MM.1S (cell line): Measurements from ENCODE around the gene NDUFS6.

Experiments used
- DNase-seq: peaks from one replicate; pipeline ENCODE4 v3.0.0-alpha.2; 2015
- H2AFZ ChIP-seq: fragments of 300-600 bp; sonication (generic); 2 replicates; pipeline ENCODE4 v1.6.0; 2016; ENCODE audit warnings: antibody characterized with exemption, low read length
- H3F3A ChIP-seq: fragments of 300-600 bp; sonication (generic); 2 replicates; pipeline ENCODE4 v1.6.1; 2016; ENCODE audit warnings: mild to moderate bottlenecking, antibody characterized with exemption, low read length, moderate library complexity, mixed read lengths; ENCODE audit not compliant: insufficient read depth
- H3K27ac ChIP-seq: fragments of 300-600 bp; sonication (generic); 2 replicates; pipeline ENCODE4 v1.5.1; 2016; ENCODE audit warnings: mild to moderate bottlenecking, low read length
- H3K27me3 ChIP-seq: fragments of 300-600 bp; sonication (generic); replicated peaks from 2 replicates; pipeline ENCODE4 v1.6.0; 2016; ENCODE audit warnings: low read length; ENCODE audit not compliant: insufficient read depth
- H3K36me3 ChIP-seq: fragments of 300-600 bp; sonication (generic); replicated peaks from 2 replicates; pipeline ENCODE4 v1.6.1; 2016; ENCODE audit warnings: mild to moderate bottlenecking, low read length, mixed read lengths; ENCODE audit not compliant: insufficient read depth
- H3K4me1 ChIP-seq: fragments of 300-600 bp; sonication (generic); 2 replicates; pipeline ENCODE4 v1.6.1; 2016; ENCODE audit warnings: low read length, mixed read lengths
- H3K4me2 ChIP-seq: fragments of 300-600 bp; sonication (generic); 2 replicates; pipeline ENCODE4 v1.6.0; 2016; ENCODE audit warnings: low read depth, low read length
- H3K4me3 ChIP-seq: fragments of 300-600 bp; sonication (generic); 2 replicates; pipeline ENCODE4 v1.5.1; 2016; ENCODE audit warnings: low read length, mixed read lengths
- H3K79me2 ChIP-seq: fragments of 300-600 bp; sonication (generic); 2 replicates; pipeline ENCODE4 v1.6.1; 2016; ENCODE audit warnings: mixed run types, low read length, mixed read lengths
- H3K9ac ChIP-seq: fragments of 300-600 bp; sonication (generic); 2 replicates; pipeline ENCODE4 v1.6.1; 2016; ENCODE audit warnings: low read length, mixed read lengths
- H3K9me2 ChIP-seq: fragments of 300-600 bp; sonication (generic); replicated peaks from 2 replicates; pipeline ENCODE4 v1.6.1; 2016; ENCODE audit warnings: mild to moderate bottlenecking, low read length, mixed read lengths; ENCODE audit not compliant: insufficient read depth
- H3K9me3 ChIP-seq: fragments of 300-600 bp; sonication (generic); replicated peaks from 2 replicates; pipeline ENCODE4 v1.6.1; 2016; ENCODE audit warnings: mild to moderate bottlenecking, low read length, mixed read lengths; ENCODE audit not compliant: insufficient read depth
- H4K20me1 ChIP-seq: fragments of 300-600 bp; sonication (generic); 2 replicates; pipeline ENCODE4 v1.6.1; 2016; ENCODE audit warnings: mild to moderate bottlenecking, low read length, moderate library complexity, mixed read lengths; ENCODE audit not compliant: insufficient read depth
- CTCF ChIP-seq: fragments of 300-600 bp; sonication (generic); IDR thresholded peaks from 2 replicates; pipeline ENCODE4 v1.5.1; 2016; ENCODE audit warnings: antibody characterized with exemption, low read length, mixed read lengths
- EZH2 ChIP-seq: fragments of 300-600 bp; sonication (generic); optimal IDR thresholded peaks from 2 replicates; pipeline ENCODE3; 2017; ENCODE audit warnings: low read depth, mild to moderate bottlenecking, antibody characterized with exemption, low read length, mixed read lengths
- EZH2phosphoT487 ChIP-seq: fragments of 300-600 bp; sonication (generic); IDR thresholded peaks from 2 replicates; pipeline ENCODE4 v1.6.1; 2018; ENCODE audit warnings: antibody characterized with exemption, low read length

The NDUFS6 gene

GRCh38 chr5:1823381-1824034 lies 22.3 kb downstream of the NDUFS6 start:
- DNase-seq, result no peak
- Histone ChIP-seq H4K20me1 (no peaks in the 10 kb centered on the region), H3K9ac (no peak overlapping the region), H3K36me3 (no peaks in the 10 kb centered on the region), H3F3A (no peaks in the 10 kb centered on the region), H3K9me3 (no peaks in the 10 kb centered on the region), H3K27me3 (no peaks in the 10 kb centered on the region), H3K4me3 (no peak overlapping the region), H2AFZ (no peak overlapping the region), H3K4me2 (no peak overlapping the region), H3K27ac (no peak overlapping the region), H3K9me2 (no peaks in the 10 kb centered on the region), H3K79me2 (no peaks in the 10 kb centered on the region), H3K4me1 (no peaks in the 10 kb centered on the region)
- TF ChIP-seq EZH2 (no peak), CTCF (no peak), EZH2phosphoT487 (no peak)

- no peaks in the 10 kb centered on the region for H4K20me1 ChIP-seq
- H3K4me2 ChIP-seq, result no peak overlapping the region
- H3K4me3 ChIP-seq, result no peak overlapping the region
- no peaks in the 10 kb centered on the region for H3K27me3 ChIP-seq
- H3K4me1 ChIP-seq, result no peaks in the 10 kb centered on the region
- TF ChIP-seq EZH2 (no peak), EZH2phosphoT487 (no peak), CTCF (no peak)
- no peak overlapping the region for H3K9ac ChIP-seq
- no peak for DNase-seq
- no peak overlapping the region for H3K27ac ChIP-seq
- H3K79me2 ChIP-seq, result no peaks in the 10 kb centered on the region
- H3F3A ChIP-seq, result no peaks in the 10 kb centered on the region
- H2AFZ ChIP-seq, result no peak overlapping the region
- no peaks in the 10 kb centered on the region for H3K9me3 ChIP-seq
- H3K9me2 ChIP-seq, result no peaks in the 10 kb centered on the region
- no peaks in the 10 kb centered on the region for H3K36me3 ChIP-seq
Measured at GRCh38 chr5:1824109-1824821, 23.1 kb downstream of the NDUFS6 start.

- Histone ChIP-seq H2AFZ (no peak overlapping the region), H3K36me3 (no peaks in the 10 kb centered on the region), H3K9me2 (no peaks in the 10 kb centered on the region), H3K27me3 (no peaks in the 10 kb centered on the region), H4K20me1 (no peaks in the 10 kb centered on the region), H3K4me1 (no peaks in the 10 kb centered on the region), H3K27ac (no peak overlapping the region), H3K79me2 (no peaks in the 10 kb centered on the region), H3F3A (no peaks in the 10 kb centered on the region), H3K9ac (no peak overlapping the region), H3K9me3 (no peaks in the 10 kb centered on the region), H3K4me2 (no peak overlapping the region), H3K4me3 (no peak overlapping the region)
- DNase-seq, result no peak
- TF ChIP-seq EZH2, result no peak
- no peak for TF ChIP-seq CTCF
- TF ChIP-seq EZH2phosphoT487, result no peak
Measured at GRCh38 chr5:1824903-1825841, 24.0 kb downstream of the NDUFS6 start.
